Daoy (cell line): Measurements from ENCODE around the gene GHITM. TPM values are rescaled to one million over a fixed set of nuclear protein-coding genes. Genes with fewer than 3 reads are reported as not detected.
"Not testable (repeated sequence)": the region's sequence is repeated elsewhere in the genome, so short reads cannot be mapped to it uniquely, and the experiment has no call there.

Experiments used
- DNase-seq: peaks from one replicate; pipeline ENCODE4 v3.0.0-alpha.2; 2015; ENCODE audit warnings: low read depth
- total RNA-seq: library from RNA; depleted of rRNA; stranded (reverse); fragments of >200 nt; shearing (Covaris generic); gene quantifications from 2 replicates; pipeline ENCODE4 v1.2.3, GENCODE V29; 2014; rRNA removed

The GHITM gene, protein sequence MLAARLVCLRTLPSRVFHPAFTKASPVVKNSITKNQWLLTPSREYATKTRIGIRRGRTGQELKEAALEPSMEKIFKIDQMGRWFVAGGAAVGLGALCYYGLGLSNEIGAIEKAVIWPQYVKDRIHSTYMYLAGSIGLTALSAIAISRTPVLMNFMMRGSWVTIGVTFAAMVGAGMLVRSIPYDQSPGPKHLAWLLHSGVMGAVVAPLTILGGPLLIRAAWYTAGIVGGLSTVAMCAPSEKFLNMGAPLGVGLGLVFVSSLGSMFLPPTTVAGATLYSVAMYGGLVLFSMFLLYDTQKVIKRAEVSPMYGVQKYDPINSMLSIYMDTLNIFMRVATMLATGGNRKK
- 171 and 179 TPM in 2 replicates for total RNA-seq

DNA sequence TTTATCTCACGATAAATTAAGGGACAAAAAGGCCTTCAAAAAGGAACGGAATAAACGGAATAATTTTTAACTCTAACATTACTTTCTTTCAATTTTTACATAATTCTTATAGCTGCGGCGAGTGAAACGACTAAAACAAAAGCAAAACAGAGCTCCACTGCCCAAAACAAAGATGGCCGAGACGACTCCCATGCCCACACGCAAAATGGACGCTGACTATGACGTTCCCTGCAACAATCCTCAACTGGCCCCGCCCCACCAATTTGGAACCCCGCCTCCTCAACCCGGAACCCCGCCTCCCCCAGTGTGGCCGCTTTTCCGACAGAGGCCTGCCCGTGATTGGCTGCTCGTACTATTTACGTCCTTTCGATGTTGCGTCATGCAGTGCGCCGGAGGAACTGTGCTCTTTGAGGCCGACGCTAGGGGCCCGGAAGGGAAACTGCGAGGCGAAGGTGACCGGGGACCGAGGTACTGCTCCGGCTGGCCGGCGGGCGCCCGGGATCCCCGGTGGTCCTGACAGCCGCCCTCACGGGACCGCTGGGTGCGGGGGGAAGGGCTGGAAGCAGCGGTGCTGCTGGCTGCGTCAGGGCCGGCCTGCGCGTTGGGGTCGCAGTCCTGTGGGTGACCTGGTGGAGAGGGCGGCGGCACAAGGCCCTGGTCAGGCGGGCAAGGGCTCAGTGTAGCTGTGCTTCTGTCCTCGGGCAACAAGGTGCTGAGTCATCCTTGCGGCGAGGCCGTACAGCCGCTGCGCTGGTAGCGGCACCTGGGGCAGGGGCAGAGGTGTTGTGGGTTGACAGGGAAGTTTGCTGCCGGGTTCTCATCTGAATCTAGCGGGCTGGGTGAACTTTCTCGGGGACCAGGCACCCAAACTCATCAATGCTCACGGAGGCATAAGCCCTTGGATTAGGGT lies at the start of gene GHITM:
GHITM (plus strand) TSS at position 384 of the 910 bp plus-strand sequence. CDS start 1,992 bp downstream, outside the sequence.
- DNase-seq: peak; percentile 95

DNA sequence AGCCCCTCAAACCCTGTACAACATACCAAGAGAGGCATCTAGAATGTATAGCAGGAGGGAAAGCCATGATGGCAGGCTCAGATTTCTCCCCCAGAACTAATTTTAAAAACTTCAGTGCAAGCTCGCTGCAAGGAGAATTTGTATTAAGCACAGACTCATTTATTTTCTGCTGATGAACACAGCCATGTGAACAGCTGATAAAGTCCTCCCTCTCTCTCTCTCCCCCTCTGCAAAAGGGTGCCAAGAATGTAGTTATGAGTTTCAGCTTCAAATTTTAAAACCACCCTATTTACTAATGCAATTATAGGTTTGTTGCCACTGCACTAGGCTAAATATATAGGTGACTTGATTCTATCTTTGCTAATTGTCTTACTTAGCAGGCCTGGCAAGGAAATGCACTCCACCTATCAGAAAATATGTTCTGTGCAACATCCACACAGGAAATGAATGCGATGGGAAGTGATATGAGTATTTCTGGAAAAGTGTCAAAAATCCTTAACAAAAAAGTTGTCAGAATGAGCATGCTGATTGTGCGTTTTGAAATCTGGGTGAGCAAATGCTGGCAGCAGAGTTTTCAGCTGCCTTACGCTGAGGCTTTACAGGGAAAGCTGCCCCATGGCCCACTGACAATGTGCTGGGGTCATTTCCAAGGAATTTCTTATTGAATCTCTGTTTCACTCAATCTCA lies 43.4 kb upstream of the GHITM start:
- no peak for DNase-seq

- no peak for DNase-seq
These were observed 41.4 kb upstream of the GHITM start for GRCh38 chr10:84097787-84098353.

- DNase-seq: no peak
These were observed 40.6 kb upstream of the GHITM start for GRCh38 chr10:84098667-84099066.

DNA sequence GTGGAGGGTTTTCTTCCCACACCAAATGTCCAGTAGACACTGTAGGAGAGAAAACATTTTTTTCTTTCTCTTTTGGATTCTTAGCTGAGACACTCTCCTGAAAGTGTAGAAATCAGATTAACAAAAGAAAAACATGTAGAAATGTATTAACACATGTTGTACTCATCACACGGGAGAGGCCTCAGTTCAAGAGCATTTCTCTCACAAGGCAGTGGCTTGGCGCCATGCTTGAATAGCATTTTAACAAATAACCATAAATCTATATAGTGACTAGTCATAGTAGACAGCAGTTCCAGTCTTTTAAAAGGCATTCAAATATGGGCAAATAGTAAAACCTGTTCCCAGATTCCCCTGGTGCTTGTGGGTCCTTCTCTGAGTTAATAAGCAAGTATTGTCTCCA lies 38.3 kb upstream of the GHITM start:
- no peak for DNase-seq

- DNase-seq: no peak
These were observed 30.5 kb upstream of the GHITM start for GRCh38 chr10:84108797-84109196.

GRCh38 chr10:84109772-84110171 lies 29.5 kb upstream of the GHITM start:
- not testable (repeated sequence) for DNase-seq

DNA sequence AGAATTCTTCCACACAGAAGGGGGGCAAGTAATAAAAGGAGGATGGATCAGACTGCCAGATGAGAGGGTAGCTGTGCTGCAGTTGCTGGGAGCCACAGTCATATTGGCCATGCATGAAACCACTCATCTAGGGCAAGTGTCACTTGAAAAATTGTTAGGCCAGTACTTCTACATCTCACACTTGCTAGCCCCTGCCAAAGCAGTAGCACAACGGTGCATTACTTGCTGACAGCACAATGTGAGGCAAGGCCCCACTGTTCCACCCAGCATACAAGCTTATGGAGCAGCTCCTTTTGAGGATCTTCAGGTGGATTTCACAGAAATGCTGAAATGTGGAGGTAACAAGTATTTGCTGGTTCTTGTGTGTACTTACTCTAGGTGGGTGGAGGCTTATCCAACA lies 25.8 kb upstream of the GHITM start:
- not testable (repeated sequence) for DNase-seq

- no peak for DNase-seq
These were observed 25.1 kb upstream of the GHITM start for GRCh38 chr10:84114088-84114667.

DNA sequence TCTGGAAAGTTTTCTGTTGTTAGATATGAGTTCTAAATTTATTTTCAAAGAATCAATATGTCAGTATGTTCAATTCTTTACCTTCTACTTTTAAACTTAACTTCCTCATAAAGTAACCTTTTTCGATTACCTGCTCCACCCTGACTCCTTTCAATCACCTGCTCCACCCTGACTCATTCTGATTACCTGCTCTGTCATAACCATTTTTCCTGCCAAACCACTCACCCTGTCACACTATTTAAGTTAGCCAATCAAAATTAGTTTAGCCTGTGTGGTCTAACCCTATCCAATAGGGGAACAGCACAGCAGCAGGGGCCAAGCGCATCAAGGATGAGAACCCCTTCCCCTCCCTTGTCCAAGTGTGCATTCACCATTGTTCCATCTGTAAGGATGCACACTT lies 22.1 kb upstream of the GHITM start:
- DNase-seq: not testable (repeated sequence)

DNA sequence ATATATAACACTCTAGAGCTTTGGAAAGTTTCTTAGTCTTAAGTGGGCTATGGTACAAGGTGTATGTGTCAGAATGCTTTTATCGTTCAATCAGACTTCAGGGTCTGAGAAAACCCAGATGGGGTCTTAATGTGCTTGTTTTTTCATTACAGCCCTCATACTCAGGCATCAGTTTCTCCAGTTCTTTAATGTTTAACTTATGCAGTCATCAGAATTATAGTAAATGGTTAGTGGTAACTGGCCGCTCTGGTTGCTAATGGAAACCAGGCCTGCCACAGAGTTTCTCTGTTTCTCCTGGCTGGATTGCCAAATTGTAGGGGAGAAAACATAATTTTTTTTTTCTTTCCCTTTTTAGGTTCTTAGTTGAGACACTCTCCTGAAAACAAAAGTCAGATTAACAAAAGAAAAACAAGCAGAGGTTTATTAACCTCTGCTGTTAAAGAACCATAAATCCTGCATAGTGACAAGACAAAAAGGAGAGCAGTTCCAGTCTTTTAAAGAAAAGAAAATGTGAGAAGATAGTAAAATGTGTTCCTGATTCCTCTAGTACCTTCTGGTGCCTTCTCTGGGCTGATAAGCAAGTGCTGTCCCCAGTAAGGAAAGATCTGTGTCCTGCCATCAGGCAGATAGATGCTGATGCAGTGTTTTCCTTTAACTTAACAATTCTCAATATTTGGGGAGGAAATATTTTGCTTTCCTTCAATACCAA lies 21.5 kb upstream of the GHITM start:
- DNase-seq: no peak

DNA sequence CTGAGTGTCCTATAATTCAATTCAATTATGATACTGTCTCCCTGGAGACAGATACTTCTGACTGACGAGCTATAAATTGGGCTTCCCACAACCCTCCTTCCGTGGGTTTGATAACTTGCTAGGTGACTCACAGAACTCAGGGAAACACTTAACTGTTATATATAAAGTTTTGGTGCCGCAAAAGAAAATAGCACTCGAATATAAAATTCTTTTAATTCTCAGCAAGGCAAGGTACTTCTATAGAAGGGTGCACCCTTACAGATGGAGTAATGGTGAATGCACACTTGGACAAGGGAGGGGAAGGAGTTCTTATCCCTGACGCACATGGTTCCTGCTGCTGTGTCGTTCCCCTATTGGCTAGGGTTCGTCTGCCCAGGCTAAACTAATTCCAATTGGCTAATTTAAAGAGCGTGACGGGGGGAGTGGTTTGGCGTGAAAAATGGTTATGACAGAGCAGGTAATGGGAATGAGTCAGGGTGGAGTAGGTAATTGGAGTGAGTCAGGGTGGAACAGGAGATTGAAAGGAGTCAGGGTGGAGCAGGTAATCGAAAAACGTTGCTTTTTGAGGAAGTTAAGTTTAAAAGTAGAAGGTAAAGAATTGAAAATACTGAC lies 20.8 kb upstream of the GHITM start:
- DNase-seq: peak; percentile 35

- DNase-seq: no peak
These were observed 15.9 kb upstream of the GHITM start for GRCh38 chr10:84123362-84123761.

- not testable (repeated sequence) for DNase-seq
These were observed 13.2 kb upstream of the GHITM start for GRCh38 chr10:84125910-84126784.

DNA sequence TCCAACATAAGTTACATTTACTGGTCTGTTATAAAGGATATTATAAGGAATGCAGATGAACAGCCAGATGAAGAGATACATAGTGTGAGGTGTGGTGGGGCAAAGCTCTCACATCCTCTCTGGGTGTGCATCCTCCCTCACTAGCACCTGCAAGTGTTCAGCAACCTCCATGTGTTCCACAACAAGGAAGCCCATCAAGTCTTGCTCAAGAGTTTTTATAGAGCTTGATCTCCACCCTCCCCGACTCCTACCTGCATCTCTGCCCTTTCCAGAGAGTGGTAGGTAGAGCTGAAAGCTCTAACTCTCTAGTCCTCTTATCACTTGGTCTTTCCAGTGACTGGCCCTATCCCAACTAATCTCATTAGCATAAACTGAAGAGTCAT lies 12.5 kb upstream of the GHITM start:
- DNase-seq: no peak

- no peak for DNase-seq
These were observed 3.5 kb upstream of the GHITM start for GRCh38 chr10:84135836-84136235.

GRCh38 chr10:84137811-84138210 lies 1.5 kb upstream of the GHITM start:
- no peak for DNase-seq

DNA sequence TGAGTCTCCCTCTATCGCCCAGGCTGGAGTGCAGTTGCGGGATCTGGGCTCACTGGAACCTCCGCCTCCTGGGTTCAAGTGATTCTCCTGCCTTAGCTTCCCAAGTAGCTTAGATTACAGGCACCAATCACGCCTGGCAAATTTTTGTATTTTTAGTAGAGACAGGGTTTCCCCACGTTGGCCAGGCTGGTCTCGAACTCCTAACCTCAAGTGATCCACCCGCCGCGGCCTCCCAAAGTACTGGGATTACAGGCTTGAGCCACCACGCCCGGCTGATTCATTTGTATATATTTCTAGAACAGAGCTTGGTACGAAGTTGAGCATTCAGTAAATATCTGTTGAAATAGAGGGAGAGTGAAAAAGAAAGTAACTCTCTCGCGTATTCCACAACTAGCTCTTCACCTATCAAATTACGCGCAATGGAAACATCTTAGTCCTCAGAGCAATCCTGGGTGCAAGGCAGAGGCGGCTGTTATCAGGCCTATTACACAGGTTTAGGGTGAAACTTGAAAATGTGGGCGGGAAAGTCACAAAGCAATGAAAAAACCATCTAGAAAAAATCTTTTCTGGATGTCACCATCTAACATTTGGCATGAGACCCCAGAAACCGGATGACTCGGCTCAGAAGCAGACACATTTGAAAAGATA lies 707 bp upstream of the GHITM start:
- no peak for DNase-seq

DNA sequence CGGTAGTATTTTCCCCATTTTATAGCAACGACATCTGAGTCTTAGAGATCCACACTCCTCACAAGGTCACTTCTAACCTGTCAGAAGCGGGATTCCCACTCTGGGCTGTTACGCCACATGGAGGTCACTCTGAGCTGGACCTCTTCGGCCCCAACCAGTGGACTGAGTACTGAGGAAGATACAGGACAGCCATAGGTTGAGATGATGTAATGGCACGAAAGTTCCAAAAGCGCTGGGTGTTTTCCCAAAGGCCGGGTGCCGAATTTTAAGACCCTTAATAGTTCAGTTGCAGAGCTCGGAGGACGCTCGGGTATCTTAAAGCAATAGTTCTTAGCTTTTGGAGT lies 699 bp downstream of the GHITM start:
- no peak for DNase-seq
